OCI-M2 (cell line): ENCODE results near the gene SH3GLB2.
"Not testable (repeated sequence)": the region's sequence is repeated elsewhere in the genome, so short reads cannot be mapped to it uniquely, and the experiment has no call there.

Experiments used
- DNase-seq: peaks from one replicate; lab custom pipeline; 2025; ENCODE audit not compliant: unreplicated experiment; lab: John Stamatoyannopoulos, UW

Gene SH3GLB2

DNA sequence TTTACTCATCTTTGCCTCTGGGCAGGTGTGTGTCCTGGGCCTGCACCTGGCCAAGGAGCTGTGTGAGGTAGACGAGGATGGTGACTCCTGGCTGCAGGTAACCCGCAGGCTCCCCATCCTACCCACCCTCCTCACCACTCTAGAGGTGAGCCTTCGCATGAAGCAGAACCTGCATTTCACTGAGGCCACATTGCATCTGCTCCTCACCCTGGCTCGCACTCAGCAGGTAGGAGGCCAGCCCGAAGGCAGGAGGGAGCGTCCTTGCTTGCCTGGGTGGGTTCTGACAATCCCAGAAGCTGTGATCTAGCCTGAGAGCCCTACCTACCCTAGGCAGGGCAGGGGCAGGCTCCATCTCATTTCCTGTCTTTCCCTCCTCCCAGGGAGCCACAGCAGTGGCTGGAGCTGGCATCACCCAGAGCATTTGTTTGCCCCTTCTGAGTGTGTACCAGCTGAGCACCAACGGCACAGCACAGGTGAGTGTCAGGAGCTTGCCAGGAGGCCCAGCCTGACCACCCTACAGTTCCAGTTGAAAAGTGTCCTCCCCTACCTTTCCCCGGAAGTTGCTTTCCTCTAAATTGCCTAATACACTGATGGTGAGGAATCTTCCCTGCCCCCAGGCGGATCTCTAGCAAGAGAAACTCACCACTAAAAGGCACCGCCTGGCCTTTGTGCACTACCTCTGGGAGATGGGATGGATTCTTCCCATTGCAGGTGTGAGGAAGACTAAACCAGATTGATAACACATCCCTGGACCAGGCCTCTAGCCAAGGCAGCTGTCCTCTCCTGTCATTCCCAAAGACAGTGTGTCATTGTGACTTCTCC is 26.4 kb downstream of the SH3GLB2 start:
- no peak for DNase-seq

DNA sequence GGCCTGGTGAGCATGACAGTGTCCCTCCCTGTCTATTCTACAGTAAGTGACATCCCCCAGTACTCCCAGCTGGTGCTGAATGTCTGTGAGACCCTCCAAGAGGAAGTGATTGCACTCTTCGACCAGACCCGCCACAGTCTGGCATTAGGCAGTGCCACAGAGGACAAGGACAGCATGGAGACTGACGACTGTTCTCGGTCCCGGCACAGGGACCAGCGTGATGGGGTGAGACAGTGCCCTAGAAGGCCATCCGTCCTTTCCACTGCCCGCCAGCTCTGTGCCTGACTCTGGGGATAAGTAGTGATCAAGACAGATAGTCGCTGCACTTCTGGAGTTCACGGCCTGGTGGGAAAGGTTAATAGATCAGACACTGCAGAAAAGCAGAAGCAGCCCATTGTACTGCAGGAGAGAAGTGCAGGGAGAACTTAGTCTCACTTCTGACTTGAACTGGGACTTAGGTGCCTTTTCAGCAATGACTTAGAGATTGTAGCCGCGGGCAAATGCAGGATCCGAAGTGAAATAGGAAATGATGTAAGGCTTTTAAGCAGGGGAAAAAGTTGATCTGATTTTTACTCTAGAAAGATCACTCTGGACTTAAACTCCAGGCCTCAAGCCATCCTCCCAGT is 28.4 kb downstream of the SH3GLB2 start:
- no peak for DNase-seq

DNA sequence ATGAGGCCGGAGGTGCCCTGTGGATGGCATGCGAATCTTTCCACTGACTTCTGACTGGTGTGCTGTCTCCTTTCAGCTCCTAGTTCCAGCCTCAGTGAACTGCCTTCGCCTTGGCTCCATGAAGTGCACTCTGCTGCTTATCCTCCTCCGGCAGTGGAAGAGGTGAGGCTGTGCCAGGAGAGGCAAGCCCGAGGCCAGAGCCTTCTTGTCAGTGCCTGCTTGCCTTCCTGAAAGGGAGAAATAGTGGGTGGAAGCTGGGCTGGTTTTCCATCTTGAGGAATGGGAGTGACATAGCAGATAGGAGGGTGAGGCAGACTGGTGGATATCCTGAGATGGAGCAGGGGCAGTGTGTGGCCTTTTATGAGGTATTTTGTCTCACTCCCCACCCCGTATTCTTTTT is 29.7 kb downstream of the SH3GLB2 start:
- DNase-seq = no peak

DNA sequence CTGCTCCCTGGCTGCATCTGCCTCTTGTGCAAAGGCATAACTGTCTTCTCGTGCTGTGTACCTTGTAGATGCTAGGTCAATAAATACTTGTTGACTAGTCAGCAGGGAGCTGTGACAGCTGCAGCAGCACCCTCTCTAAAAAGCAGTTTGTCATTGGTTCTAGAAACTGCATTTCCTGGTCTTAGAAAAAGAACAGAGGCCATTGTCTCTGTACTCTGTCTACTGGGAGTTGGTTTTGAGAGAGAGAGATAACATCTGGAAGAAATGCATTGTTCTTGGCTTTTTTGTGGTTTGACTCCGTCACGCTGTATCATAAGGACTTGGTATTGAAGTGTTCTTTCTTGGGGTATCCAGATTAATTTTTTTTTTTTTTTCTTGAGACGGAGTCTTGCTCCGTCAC is 32.3 kb downstream of the SH3GLB2 start:
- DNase-seq = no peak

DNA sequence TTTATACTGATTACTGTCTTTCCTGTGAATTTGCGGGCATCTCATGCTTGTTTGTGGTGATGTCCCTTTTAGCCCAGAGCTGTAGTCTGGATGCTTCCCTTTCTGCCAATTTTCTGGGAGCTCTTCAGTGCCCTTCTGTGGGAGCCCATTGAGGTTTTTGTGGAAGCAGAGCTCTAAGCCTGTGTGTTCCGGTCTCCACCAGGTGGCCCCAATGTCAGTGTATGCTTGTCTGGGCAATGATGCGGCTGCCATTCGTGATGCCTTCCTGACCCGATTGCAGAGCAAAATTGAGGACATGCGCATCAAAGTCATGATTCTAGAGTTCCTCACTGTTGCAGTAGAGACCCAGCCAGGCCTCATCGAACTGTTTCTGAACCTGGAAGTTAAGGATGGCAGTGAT is 35.1 kb downstream of the SH3GLB2 start:
- no peak for DNase-seq

DNA sequence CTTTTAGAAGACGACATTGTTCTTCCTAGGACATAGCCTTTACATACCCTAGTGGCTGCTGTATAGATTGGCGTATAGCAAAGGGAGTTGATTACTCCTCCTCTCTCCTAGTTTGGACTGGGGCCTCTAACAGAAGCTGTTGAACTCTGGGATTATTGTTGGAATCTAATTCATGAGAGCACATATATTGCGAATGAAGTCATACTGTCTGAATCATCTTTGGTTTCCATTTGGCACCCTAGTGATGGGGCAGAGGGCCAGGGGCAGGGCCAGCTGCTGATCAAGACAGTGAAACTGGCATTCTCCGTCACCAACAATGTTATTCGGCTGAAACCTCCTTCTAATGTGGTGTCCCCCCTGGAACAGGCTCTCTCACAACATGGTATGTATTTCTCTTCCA is 40.3 kb downstream of the SH3GLB2 start:
- DNase-seq = no peak

DNA sequence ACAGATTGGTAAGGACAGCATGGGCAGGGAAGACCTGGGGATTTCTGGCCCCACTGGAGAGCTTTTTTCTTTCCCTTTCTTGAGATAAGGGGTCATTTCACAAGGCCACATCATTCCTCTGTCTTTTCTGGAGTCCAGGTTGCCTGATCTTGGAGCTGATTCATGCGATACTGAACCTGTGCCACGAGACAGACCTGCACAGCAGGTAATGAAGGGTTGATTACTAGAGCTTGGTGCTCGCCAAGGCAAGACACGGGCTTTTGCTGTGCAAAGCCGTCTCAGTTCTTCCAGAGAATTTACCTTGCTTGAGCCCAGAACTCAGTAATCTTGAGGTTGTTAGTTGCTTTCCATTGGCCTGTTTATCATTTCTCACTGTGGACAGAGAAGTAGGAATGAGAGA is 41.5 kb downstream of the SH3GLB2 start:
- no peak for DNase-seq

DNA sequence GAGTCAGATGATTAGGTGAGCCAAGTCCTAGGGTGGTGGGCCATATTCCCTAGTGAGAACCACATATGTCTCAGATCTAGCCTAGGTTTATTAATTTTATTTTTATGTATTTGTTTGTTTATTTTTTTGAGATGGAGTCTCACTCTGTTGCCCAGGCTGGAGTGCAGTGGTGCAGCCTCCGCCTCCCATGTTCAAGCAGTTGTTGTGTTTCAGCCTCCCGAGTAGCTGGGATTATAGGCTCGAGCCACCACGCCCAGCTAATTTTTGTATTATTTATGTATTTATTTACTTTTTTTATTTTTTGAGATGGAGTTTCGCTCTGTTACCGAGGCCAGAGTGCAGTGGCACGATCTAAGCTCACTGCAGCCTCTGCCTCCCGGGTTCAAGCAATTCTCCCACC is 44.6 kb downstream of the SH3GLB2 start:
- no peak for DNase-seq

DNA sequence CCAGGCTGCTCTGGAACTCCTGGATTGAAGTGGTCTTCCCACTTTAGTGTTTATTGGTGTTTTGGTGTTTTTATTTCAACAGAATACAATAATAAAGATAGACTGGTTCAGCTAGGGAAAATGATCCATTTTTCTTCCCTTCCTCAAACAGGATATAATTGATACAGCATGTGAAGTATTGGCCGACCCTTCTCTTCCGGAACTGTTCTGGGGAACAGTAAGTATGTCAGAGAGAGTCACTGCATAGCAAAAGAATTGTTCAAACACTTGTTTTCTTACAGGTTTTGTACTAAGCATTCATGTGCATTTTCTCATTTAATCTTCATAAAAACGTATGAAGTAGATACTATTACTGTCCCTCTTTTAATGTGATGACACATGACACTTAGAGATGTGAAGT is 49.0 kb downstream of the SH3GLB2 start:
- DNase-seq = no peak

DNA sequence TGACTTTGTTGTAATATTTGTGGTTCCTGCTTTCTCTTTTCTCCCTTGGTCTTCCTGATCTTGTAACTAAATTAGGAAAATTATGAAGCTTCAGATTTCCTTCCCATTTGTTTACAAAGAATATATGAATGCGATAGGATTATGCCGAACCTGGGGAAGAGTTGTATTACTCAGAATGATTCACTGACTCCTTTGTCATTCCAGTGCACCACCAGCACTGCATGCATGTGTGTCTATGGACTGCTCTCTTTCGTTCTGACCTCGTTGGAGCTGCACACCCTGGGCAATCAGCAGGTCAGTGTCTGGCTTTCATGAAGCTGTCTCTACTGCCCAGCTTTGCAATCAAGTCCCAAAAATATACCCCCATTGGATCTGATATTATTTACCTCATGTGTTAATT is 55.2 kb downstream of the SH3GLB2 start:
- DNase-seq = no peak

DNA sequence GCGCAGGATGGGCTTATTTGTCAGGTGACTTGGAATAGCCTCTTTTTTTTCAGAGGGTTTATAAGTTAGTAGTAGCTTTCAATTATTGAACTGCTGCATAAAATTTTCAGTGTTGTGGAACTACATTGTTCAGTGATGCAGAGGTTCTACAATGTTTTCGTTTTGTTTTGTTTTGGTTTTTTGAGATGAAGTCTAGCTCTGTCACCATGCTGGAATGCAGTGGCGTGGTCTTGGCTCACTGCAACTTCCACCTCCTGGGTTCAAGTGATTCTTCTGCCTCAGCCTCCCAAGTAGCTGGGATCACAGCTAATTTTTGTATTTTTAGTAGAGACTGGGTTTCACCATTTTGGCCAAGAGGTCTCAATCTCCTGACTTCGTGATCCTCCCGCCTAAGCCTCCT is 58.6 kb downstream of the SH3GLB2 start:
- no peak for DNase-seq

DNA sequence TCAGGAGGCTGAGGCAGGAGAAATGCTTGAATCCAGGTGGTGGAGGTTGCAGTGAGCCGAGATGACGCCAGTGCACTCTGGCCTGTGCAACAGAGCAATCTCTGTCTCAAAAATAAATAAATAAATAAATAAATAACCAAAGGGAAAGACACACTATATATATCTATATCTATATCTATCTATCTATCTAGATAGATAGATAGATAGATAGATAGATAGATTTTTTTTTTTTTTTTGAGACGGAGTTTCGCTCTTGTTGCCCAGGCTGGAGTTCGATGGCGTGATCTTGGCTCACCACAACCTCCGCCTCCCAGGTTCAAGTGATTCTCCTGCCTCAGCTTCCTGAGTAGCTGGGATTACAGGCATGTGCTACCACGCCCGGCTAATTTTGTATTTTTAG is 66.7 kb downstream of the SH3GLB2 start:
- DNase-seq = not testable (repeated sequence)
